ENCODE data around the gene CRISPLD2.

CRISPLD2 gene

DNA sequence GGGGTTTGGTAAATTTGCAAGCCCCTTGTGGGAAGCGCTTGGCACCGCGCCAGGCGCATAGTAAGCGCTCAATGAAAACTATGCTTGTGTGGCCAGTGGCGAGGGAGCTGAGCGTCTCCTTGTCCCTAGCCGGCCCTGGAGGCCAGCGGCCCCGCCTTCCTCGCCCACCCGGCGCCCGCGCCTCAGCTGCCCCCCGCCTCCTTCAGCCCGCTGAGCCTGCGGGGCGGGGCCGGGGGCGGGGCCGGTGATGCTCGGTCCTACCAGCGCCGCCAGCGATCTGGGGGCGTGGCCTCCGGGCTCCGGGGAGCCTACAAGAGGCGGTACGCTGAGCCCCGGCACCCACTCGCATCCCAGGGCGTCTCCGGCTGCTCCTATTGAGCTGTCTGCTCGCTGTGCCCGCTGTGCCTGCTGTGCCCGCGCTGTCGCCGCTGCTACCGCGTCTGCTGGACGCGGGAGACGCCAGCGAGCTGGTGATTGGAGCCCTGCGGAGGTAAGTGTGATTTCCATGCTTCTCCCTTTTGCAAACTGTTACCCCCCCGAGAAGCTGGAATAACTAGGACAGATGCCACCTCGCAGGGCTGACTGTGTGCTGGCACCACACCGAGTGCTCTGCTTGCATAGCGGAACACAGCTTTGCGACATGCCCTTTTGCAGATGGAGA, at the start of gene CRISPLD2:
Gene CRISPLD2 (plus strand): TSS at position 342 of the 661 bp plus-strand sequence. CDS start 18,511 bp downstream, outside the sequence.
- peak; percentile 71 to 88 (median 76) for DNase-seq (ENCODE audit: low read depth in 2 of 3, low spot score in 1 of 3)

DNA sequence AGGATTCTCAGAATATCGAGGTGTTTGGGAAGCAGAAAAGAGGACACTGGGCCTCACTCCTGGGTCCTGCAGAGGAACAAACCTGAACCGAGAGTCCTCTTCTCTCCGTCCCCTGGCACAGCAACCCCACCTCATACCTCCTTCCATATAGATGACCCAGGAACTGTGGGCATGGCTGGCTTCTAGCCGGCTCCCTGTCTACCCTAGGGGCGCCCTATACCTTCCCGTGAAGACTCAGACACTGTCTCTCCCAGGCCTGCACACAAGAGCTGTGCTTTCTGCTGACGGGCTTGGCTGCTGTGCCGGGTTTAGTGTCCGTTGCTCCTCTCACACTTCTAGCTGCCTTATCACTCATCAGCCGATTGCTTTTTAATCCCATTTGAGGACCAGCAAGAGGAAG, 46.5 kb upstream of the CRISPLD2 start:
- DNase-seq (ENCODE audit: low read depth in 2 of 3, low spot score in 1 of 3): no peak

DNA sequence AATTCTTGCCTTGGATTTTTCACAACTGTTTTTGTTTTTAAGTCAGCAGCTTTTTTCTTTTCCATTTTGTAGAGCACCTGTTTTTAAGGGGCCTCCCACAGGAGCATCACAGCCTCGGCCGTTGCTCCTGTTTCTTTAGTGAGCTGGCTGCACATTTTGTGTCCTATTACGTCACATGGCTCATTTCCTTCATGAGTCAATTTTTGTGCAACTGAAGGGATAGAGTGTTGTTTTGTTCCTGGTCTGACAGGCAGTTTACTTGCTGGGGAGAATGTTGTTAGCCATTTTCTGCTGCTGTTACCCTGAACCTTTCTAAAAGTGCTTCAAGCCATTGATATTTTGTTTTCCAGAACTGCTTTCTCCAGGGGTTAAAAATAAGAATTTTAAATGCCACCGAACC, 45.0 kb upstream of the CRISPLD2 start:
- no peak for DNase-seq (ENCODE audit: low read depth in 2 of 3, low spot score in 1 of 3)

GRCh38 chr16:84775262-84775810, 44.4 kb upstream of the CRISPLD2 start:
- no peak for DNase-seq (ENCODE audit: low read depth in 2 of 3, low spot score in 1 of 3)

GRCh38 chr16:84777435-84777834, 42.4 kb upstream of the CRISPLD2 start:
- DNase-seq (ENCODE audit: low read depth in 2 of 3, low spot score in 1 of 3): no peak

- no peak for DNase-seq (ENCODE audit: low read depth in 2 of 3, low spot score in 1 of 3)
These were observed 41.1 kb upstream of the CRISPLD2 start for GRCh38 chr16:84778720-84779119.

DNA sequence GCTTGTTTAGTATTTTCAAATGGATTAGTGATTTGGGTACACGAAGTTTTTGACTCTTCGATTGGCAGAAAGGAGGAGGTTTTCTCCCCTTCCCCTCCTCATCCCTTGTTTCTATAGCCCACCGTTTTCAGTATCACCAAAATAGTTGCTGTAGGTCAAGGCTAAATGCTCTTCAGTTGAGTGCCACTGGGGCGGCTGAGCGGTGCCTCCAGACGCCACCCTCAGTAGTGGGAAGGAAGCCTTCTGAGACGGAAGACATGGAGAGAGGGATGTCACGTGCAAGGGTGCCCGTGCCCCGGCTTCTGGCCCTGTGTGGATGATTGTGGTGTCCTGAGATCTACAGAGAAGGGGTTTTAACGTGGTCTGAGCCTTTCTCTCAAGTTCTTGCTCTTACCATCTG, 39.7 kb upstream of the CRISPLD2 start:
- no peak for DNase-seq (ENCODE audit: low read depth in 2 of 3, low spot score in 1 of 3)

DNA sequence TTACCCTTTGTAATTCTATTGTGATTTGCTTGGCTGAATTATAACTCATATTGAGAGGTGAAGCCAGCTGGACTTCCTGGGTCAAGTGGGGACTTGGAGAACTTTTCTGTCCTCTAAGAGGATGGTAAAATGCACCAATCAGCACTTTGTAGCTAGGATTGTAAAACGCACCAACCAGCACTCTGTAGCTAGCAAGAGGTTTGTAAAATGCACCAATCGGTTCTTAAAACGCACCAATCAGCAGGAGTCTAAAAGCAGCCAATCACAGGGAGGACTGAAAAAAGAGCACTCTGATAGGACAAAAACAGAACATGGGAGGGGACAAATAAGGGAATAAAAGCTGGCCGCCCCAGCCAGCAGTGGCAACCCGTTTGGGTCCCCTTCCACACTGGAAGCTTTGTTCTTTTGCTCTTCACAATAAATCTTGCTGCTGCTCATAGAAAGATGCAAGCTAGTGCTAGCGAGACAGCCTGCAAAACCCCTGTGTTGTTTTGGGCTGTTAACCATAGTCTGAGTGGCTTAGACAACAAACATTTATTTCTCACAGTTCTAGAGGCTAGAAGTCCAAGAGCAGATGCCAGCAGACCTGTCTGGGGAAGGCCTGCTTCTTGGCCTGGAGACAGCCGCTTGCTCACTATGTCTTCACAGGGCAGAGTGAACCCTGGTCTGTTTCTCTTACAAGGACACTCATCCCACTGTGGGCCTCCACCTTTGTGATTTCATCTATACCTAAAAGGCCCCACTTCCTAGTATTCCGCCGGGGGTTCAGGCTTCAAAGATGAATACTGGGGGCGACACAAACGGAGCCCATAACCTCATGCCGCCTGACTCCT, 39.0 kb upstream of the CRISPLD2 start:
- no peak for DNase-seq (ENCODE audit: low read depth in 2 of 3, low spot score in 1 of 3)

- DNase-seq (ENCODE audit: low read depth in 2 of 3, low spot score in 1 of 3): no peak
These were observed 36.9 kb upstream of the CRISPLD2 start for GRCh38 chr16:84782846-84783245.

GRCh38 chr16:84785843-84786581, 33.8 kb upstream of the CRISPLD2 start:
- no peak for DNase-seq (ENCODE audit: low read depth in 2 of 3, low spot score in 1 of 3)

DNA sequence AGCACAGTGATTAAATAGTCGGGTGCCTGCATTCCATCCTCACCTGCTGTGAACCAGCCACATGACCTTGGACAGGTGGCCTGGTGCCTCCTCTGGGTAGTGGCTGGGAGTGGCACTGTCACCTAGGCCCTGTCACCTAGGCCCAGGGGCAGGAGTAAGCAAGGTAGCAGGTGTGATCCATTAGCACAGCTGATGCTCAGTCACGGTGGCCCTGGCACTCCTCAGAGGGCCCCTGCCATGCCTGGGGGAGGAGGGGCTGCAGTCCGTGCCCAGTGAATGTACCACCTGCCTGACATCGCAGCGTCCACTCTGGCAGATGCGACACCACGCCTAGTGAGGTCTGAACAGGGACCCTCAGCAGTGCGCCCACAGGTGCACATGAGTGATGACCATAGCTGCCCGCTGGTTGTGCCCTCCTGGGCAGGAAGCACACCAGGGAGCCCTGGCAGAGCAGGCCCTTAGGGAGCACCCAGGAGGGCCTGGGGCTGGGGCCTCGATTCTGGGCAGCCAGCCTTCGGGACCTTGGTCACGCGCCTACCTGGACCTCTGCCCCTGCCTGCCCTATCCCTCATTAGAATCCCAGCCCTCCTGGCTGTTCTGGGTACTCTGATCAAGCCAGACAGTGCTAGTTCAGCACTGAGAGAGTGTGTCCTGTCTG, 33.1 kb upstream of the CRISPLD2 start:
- DNase-seq (ENCODE audit: low read depth in 2 of 3, low spot score in 1 of 3): no peak

GRCh38 chr16:84787263-84787622, 32.5 kb upstream of the CRISPLD2 start:
- no peak for DNase-seq (ENCODE audit: low read depth in 2 of 3, low spot score in 1 of 3)

DNA sequence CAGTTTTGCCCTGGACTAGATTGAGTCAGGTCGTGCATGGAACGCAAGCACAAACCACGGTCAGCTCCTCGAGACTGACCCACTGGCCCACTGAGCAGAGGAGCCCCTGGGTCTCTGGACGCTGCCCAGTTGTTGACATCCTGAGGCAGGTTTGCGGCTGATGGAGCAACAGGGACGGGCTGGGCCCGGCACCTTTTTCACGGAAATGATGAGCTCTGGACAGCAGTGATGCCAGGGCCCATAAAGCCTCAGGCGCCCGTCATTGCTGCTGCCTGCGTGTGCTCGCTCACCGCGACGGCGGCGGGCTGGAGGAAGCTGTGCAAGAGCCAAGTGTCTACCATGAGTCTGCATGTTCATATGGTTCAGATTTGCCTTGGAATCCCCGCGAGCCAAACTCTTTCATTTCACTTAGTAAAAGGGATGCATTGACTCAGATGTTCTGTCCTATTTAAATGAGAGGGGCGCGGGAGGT, 30.8 kb upstream of the CRISPLD2 start:
- no peak for DNase-seq (ENCODE audit: low read depth in 2 of 3, low spot score in 1 of 3)

GRCh38 chr16:84789431-84789830, 30.4 kb upstream of the CRISPLD2 start:
- no peak for DNase-seq (ENCODE audit: low read depth in 2 of 3, low spot score in 1 of 3)

GRCh38 chr16:84790301-84790700, 29.5 kb upstream of the CRISPLD2 start:
- DNase-seq (ENCODE audit: low read depth in 2 of 3, low spot score in 1 of 3): no peak

- no peak for DNase-seq (ENCODE audit: low read depth in 2 of 3, low spot score in 1 of 3)
These were observed 28.7 kb upstream of the CRISPLD2 start for GRCh38 chr16:84791088-84791487.

DNA sequence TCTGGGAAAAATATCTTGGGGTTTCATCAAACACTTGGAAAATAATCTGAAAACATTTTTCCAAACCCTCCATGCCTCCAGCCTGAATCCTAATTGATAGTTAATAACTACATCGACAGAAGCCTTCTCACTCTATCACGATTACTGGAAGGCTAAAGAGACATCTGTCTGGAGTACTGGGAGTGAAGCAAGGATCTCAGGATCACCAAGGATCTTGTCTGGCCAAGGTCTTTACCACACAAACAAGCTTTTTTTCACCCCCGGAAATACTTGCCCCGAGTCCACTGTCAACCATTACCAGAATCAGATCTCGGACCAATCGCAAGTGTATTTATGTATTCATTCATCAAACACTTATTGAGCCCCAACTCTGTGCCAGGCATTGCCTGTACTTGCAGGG, 28.3 kb upstream of the CRISPLD2 start:
- DNase-seq (ENCODE audit: low read depth in 2 of 3, low spot score in 1 of 3): no peak

DNA sequence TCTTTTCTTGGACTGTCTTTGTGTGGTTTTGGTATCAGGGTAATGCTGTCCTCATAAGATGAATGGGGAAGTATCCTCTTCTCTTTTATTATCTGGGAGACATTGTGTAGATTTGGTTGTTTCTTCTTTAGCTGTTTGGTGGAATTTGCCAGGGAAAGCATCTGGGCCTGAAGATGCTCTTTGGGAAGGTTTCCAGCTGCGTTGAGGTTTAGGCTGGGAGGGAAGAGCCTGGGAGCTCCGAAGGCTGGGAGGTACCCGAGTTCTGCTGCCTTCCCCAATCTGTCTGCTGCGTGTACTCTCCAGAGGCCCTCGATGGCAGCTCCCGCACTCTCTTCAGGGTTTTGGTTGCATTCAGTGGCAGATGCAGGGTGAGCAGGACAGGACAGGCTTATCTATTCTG, 25.6 kb upstream of the CRISPLD2 start:
- DNase-seq (ENCODE audit: low read depth in 2 of 3, low spot score in 1 of 3): no peak

GRCh38 chr16:84794626-84795025, 25.2 kb upstream of the CRISPLD2 start:
- no peak for DNase-seq (ENCODE audit: low read depth in 2 of 3, low spot score in 1 of 3)

GRCh38 chr16:84795329-84796053, 24.3 kb upstream of the CRISPLD2 start:
- DNase-seq (ENCODE audit: low read depth in 2 of 3, low spot score in 1 of 3): no peak

Data from stimulated activated CD4-positive, alpha-beta T cell treated with anti-CD3 and anti-CD28 coated beads, Interleukin-12 subunit alpha, Interleukin-12 subunit beta, amount 100 ng/mL, for 48 hours (primary cell).